ENCODE measurements around the gene C11orf71.

- TF ChIP-seq, protein P1, sequence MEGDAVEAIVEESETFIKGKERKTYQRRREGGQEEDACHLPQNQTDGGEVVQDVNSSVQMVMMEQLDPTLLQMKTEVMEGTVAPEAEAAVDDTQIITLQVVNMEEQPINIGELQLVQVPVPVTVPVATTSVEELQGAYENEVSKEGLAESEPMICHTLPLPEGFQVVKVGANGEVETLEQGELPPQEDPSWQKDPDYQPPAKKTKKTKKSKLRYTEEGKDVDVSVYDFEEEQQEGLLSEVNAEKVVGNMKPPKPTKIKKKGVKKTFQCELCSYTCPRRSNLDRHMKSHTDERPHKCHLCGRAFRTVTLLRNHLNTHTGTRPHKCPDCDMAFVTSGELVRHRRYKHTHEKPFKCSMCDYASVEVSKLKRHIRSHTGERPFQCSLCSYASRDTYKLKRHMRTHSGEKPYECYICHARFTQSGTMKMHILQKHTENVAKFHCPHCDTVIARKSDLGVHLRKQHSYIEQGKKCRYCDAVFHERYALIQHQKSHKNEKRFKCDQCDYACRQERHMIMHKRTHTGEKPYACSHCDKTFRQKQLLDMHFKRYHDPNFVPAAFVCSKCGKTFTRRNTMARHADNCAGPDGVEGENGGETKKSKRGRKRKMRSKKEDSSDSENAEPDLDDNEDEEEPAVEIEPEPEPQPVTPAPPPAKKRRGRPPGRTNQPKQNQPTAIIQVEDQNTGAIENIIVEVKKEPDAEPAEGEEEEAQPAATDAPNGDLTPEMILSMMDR (IDR thresholded peaks at IDR 0.05), result no peak
- no peak for TF ChIP-seq ZFX (IDR thresholded peaks at IDR 0.05; ENCODE audit: borderline replicate concordance)
These were observed 38.0 kb upstream of the C11orf71 start for GRCh38 chr11:114438303-114438702.
